ENCODE data around the gene ZNF24. TPM values are rescaled to one million over a fixed set of nuclear protein-coding genes. Genes with fewer than 3 reads are reported as not detected.

The ZNF24 gene
- total and polyA plus RNA-seq, 2 experiments from 2014 or later, result 52.4 to 75.2 TPM

- TF ChIP-seq ZNF462 (CRISPR knock-in tag; IDR thresholded peaks at IDR 0.05) (no peak), REST (IDR thresholded peaks at IDR 0.05; ENCODE audit: unreplicated experiment) (no peak), JUNB (IDR thresholded peaks at IDR 0.05; ENCODE audit: unreplicated experiment) (no peak)
These were observed 38.9 kb upstream of the ZNF24 start (continued) for GRCh38 chr18:35383136-35383535.

- H3K27me3 ChIP-seq (ENCODE audit: insufficient read depth), result no peaks in the 10 kb centered on the region
- H3K9me2 ChIP-seq (ENCODE audit: insufficient read depth), result no peaks in the 10 kb centered on the region
- H3F3A ChIP-seq (replicated peaks; ENCODE audit: low read depth), result no peaks in the 10 kb centered on the region
- no peak overlapping the region; the same call in 1 of the 2 replicates for H3K27ac Mint-ChIP-seq
- no peak overlapping the region for H3K27ac ChIP-seq (ENCODE audit: low read depth)
- H3K4me2 ChIP-seq, result no peak overlapping the region
- no peak overlapping the region for H3K4me3 ChIP-seq
- H3K79me2 ChIP-seq (replicated peaks; ENCODE audit: insufficient read depth), result no peaks in the 10 kb centered on the region
- H3K36me3 ChIP-seq (ENCODE audit: insufficient read depth), result no peaks in the 10 kb centered on the region
- H3K4me1 Mint-ChIP-seq, result peaks cover 7% of the 10 kb centered on the region; the same call in 2 of the 3 replicates
- H3K9me3 Mint-ChIP-seq, result peaks cover 4% of the 10 kb centered on the region; the same call in 2 of the 3 replicates
- ATAC-seq (no peak), DNase-seq (ENCODE audit: low spot score) (no peak)
- no peaks in the 10 kb centered on the region for H4K20me1 ChIP-seq (replicated peaks; ENCODE audit: insufficient read depth)
- peaks cover 9% of the 10 kb centered on the region for H3K4me1 ChIP-seq (ENCODE audit: insufficient read depth)
- H3K27me3 Mint-ChIP-seq (ENCODE audit: insufficient read depth, low read depth, poor library complexity), result peaks cover 3% of the 10 kb centered on the region
- no peaks in the 10 kb centered on the region for H3K36me3 Mint-ChIP-seq (ENCODE audit: low read depth)
- H3K4me3 Mint-ChIP-seq, result no peak overlapping the region
- H2AFZ ChIP-seq, result no peak overlapping the region
- TF ChIP-seq POLR2AphosphoS5 (IDR thresholded peaks at IDR 0.05; ENCODE audit: low read depth), result no peak
- TF ChIP-seq EZH2phosphoT487 (IDR thresholded peaks at IDR 0.05; ENCODE audit: unreplicated experiment), result no peak
- TF ChIP-seq NANOG (IDR thresholded peaks at IDR 0.05; ENCODE audit: borderline replicate concordance), result no peak
- no peak for TF ChIP-seq REST (IDR thresholded peaks at IDR 0.05; ENCODE audit: unreplicated experiment)
- TF ChIP-seq ZNF331 (CRISPR knock-in tag; IDR thresholded peaks at IDR 0.05; ENCODE audit: low read depth), result no peak
- no peak for TF ChIP-seq CTCF (conservative IDR thresholded peaks at IDR 0.05; ENCODE audit: low read depth in 2 of 2)
- no peak for TF ChIP-seq CREB1 (CRISPR knock-in tag; IDR thresholded peaks at IDR 0.05; ENCODE audit: low read depth)
- TF ChIP-seq ZNF114 (CRISPR knock-in tag; IDR thresholded peaks at IDR 0.05), result no peak
These were observed 35.2 kb upstream of the ZNF24 start for GRCh38 chr18:35379421-35379820.
